GM12891 (cell line): ENCODE data around the gene AAR2.

Experiments used
- POLR2A ChIP-seq: IDR thresholded peaks from 2 replicates; pipeline ENCODE4 v1.6.1; 2011; ENCODE audit warnings: low read depth, low read length, control low read depth
- POLR2AphosphoS5 ChIP-seq: IDR thresholded peaks from 2 replicates; pipeline ENCODE4 v1.6.1; 2011; ENCODE audit warnings: low read depth, low read length, control low read depth
- POU2F2 ChIP-seq: IDR thresholded peaks from 2 replicates; pipeline ENCODE4 v1.6.1; 2011; ENCODE audit warnings: low read depth, mild to moderate bottlenecking, control low read depth, low read length, moderate library complexity
- TAF1 ChIP-seq: IDR thresholded peaks from 2 replicates; pipeline ENCODE4 v1.6.1; 2011; ENCODE audit warnings: low read depth, low read length, control low read depth

- TF ChIP-seq POLR2AphosphoS5: no peak
- TF ChIP-seq POLR2A: no peak
- no peak for TF ChIP-seq TAF1
- no peak for TF ChIP-seq POU2F2
Measured at GRCh38 chr20:36253036-36253435, 16.8 kb downstream of the AAR2 start.
